Activated T-helper 1 cell treated with anti-CD3 and anti-CD28 coated beads, Interleukin-12 subunit alpha, Interleukin-12 subunit beta, Interleukin-2, Interleukin-4 antibody, amounts not matched to agents 30 ng/mL and 10 ng/mL and 1 ng/mL, durations not matched to agents 14 hours and 24 hours and 36 hours (primary cell): Measurements from ENCODE around the gene NKAIN2. TPM values are rescaled to one million over a fixed set of nuclear protein-coding genes. Genes with fewer than 3 reads are reported as not detected.
"Not testable (repeated sequence)": the region's sequence is repeated elsewhere in the genome, so short reads cannot be mapped to it uniquely, and the experiment has no call there.

ENCODE experiments used
- DNase-seq: peaks from one replicate; pipeline ENCODE4 v3.0.0; 2021; ENCODE audit warnings: low spot score
- H3K27ac Mint-ChIP-seq: one replicate; pipeline ENCODE4 v1.8.0; 2021; ENCODE audit warnings: mild to moderate bottlenecking, mixed read lengths
- H3K27me3 Mint-ChIP-seq: one replicate; pipeline ENCODE4 v1.8.0; 2022; ENCODE audit warnings: mild to moderate bottlenecking, moderate library complexity, mixed read lengths; ENCODE audit not compliant: insufficient read depth
- H3K36me3 Mint-ChIP-seq: one replicate; pipeline ENCODE4 v1.8.0; 2021; ENCODE audit warnings: low read depth, mixed read lengths
- H3K4me1 Mint-ChIP-seq: one replicate; pipeline ENCODE4 v1.8.0; 2021; ENCODE audit warnings: low read depth, mixed read lengths
- H3K4me3 Mint-ChIP-seq: one replicate; pipeline ENCODE4 v1.8.0; 2021; ENCODE audit warnings: mild to moderate bottlenecking, moderate library complexity, mixed read lengths
- H3K9me3 Mint-ChIP-seq: one replicate; pipeline ENCODE4 v1.8.0; 2021; ENCODE audit warnings: mixed read lengths
- intact Hi-C: fragments of 100-400 bp; cut with micrococcal nuclease; formaldehyde crosslinking; loops from one replicate; pipeline ENCODE4 v1.15.1; 2024
- total RNA-seq: library from RNA; stranded (reverse); gene quantifications from 2 replicates; pipeline ENCODE4 v1.2.3, GENCODE V29; 2022

The NKAIN2 gene
- total RNA-seq, 1 donor from 2014 or later = not detected

- Mint-ChIP-seq H3K4me1 (no peaks in the 10 kb centered on the region), H3K4me3 (no peak overlapping the region), H3K27ac (no peak overlapping the region), H3K27me3 (no peaks in the 10 kb centered on the region), H3K36me3 (no peaks in the 10 kb centered on the region), H3K9me3 (no peaks in the 10 kb centered on the region)
- DNase-seq = no peak
- intact Hi-C loops = no loop called here
Measured at GRCh38 chr6:124282541-124282940, 478.9 kb downstream of the NKAIN2 start.

- no peaks in the 10 kb centered on the region for H3K4me1 Mint-ChIP-seq
- intact Hi-C loops = no loop called here
- H3K36me3 Mint-ChIP-seq = no peaks in the 10 kb centered on the region
- no peaks in the 10 kb centered on the region for H3K9me3 Mint-ChIP-seq
- DNase-seq = no peak
- no peak overlapping the region for H3K4me3 Mint-ChIP-seq
- H3K27ac Mint-ChIP-seq = no peak overlapping the region
- no peaks in the 10 kb centered on the region for H3K27me3 Mint-ChIP-seq
Measured at GRCh38 chr6:124283486-124283885, 479.8 kb downstream of the NKAIN2 start.

GRCh38 chr6:124285146-124285545 is 481.5 kb downstream of the NKAIN2 start:
- Mint-ChIP-seq H3K4me1 (no peaks in the 10 kb centered on the region), H3K27ac (no peak overlapping the region), H3K9me3 (no peaks in the 10 kb centered on the region), H3K36me3 (no peaks in the 10 kb centered on the region), H3K27me3 (no peaks in the 10 kb centered on the region), H3K4me3 (no peak overlapping the region)
- DNase-seq = no peak
- intact Hi-C loops = no loop called here

- Mint-ChIP-seq H3K27me3 (no peaks in the 10 kb centered on the region), H3K4me1 (no peaks in the 10 kb centered on the region), H3K4me3 (no peak overlapping the region), H3K36me3 (no peaks in the 10 kb centered on the region), H3K27ac (no peak overlapping the region), H3K9me3 (no peaks in the 10 kb centered on the region)
- intact Hi-C loops = no loop called here
- no peak for DNase-seq
Measured at GRCh38 chr6:124294574-124295200, 491.0 kb downstream of the NKAIN2 start.

- intact Hi-C loops = no loop called here
- Mint-ChIP-seq H3K36me3 (no peaks in the 10 kb centered on the region), H3K9me3 (no peaks in the 10 kb centered on the region), H3K4me1 (no peaks in the 10 kb centered on the region), H3K27me3 (no peaks in the 10 kb centered on the region), H3K27ac (no peak overlapping the region), H3K4me3 (no peak overlapping the region)
- no peak for DNase-seq
Measured at GRCh38 chr6:124297507-124297906, 493.8 kb downstream of the NKAIN2 start.

GRCh38 chr6:124298730-124299129 is 495.1 kb downstream of the NKAIN2 start:
- intact Hi-C loops = no loop called here
- H3K27me3 Mint-ChIP-seq = no peaks in the 10 kb centered on the region
- no peaks in the 10 kb centered on the region for H3K9me3 Mint-ChIP-seq
- H3K36me3 Mint-ChIP-seq = no peaks in the 10 kb centered on the region
- no peak for DNase-seq
- H3K4me3 Mint-ChIP-seq = no peak overlapping the region
- no peaks in the 10 kb centered on the region for H3K4me1 Mint-ChIP-seq
- no peak overlapping the region for H3K27ac Mint-ChIP-seq

DNA sequence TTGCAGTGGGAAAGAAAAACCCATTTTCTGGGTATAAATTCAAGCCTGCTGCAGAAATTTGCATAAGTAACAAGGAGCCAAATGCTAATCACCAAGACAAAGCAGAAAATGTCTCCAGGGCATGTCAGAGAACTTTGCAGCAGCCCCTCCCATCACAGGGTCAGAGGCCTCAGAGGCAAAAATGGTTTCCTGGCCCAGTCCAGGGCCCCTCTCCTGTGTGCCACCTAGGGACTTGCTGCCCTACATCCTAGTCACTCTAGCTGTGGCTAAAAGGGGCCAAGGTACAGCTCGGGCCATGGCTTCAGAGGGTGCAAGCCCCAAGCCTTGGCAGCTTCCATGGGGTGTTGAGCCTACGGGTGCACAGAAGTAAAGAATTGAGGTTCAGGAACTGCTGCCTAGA is 497.2 kb downstream of the NKAIN2 start:
- H3K27me3 Mint-ChIP-seq, H3K27ac Mint-ChIP-seq, H3K4me1 Mint-ChIP-seq, H3K9me3 Mint-ChIP-seq, H3K4me3 Mint-ChIP-seq, H3K36me3 Mint-ChIP-seq, intact Hi-C loops, DNase-seq: not testable (repeated sequence)

GRCh38 chr6:124303971-124304370 is 500.3 kb downstream of the NKAIN2 start:
- H3K4me3 Mint-ChIP-seq = no peak overlapping the region
- no peak overlapping the region for H3K27ac Mint-ChIP-seq
- no peaks in the 10 kb centered on the region for H3K27me3 Mint-ChIP-seq
- H3K4me1 Mint-ChIP-seq = no peaks in the 10 kb centered on the region
- H3K36me3 Mint-ChIP-seq = no peaks in the 10 kb centered on the region
- no peaks in the 10 kb centered on the region for H3K9me3 Mint-ChIP-seq
- intact Hi-C loops = no loop called here
- no peak for DNase-seq

DNA sequence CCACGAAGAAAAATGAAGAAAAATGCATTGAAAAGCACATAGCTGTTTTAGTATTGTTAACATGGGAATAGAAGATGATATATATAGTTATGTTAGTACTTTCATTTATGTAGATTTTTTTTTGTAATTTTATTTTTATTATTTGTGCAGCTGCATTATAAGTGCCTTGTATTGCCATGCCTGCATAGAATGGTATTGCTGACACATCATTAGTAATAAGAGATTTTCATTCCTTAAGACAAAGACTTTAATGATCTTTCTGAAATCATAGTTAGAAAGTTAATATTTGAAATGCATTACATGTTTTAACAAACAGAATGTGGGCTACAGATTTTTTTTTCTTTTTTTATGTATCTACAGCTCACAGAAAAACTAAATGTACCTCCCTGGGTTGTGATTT is 506.5 kb downstream of the NKAIN2 start:
- intact Hi-C loops = no loop called here
- Mint-ChIP-seq H3K9me3 (no peaks in the 10 kb centered on the region), H3K27ac (no peak overlapping the region)

DNA sequence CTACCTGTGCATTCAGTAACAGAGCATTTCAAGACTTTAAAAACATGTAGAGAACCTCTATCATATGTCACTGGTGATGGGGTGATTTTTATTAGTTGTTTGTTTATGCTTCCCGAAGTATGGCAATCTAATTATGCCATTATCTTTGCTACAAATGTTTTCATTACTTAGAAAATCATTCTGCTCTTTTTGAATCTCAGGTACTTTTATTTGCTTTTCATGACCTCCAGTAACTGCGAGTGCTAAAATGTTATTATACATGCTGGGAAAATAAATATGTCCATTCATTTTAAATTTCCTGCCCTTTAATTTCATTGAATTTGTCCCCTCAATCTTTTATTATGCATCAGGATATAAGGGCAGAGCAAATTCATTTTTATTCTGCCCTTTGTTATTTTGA is 515.7 kb downstream of the NKAIN2 start:
- Mint-ChIP-seq H3K4me3 (no peak overlapping the region), H3K36me3 (no peaks in the 10 kb centered on the region), H3K4me1 (no peaks in the 10 kb centered on the region), H3K27ac (no peak overlapping the region), H3K9me3 (no peaks in the 10 kb centered on the region), H3K27me3 (no peaks in the 10 kb centered on the region)
- intact Hi-C loops = no loop called here
- DNase-seq = no peak

More for the DNA sequence above, 506.5 kb downstream of the NKAIN2 start:
- no peak overlapping the region for H3K4me3 Mint-ChIP-seq
- H3K4me1 Mint-ChIP-seq = no peaks in the 10 kb centered on the region
- no peaks in the 10 kb centered on the region for H3K36me3 Mint-ChIP-seq
- H3K27me3 Mint-ChIP-seq = no peaks in the 10 kb centered on the region
- no peak for DNase-seq

GRCh38 chr6:124324237-124324636 is 520.6 kb downstream of the NKAIN2 start:
- no peaks in the 10 kb centered on the region for H3K27me3 Mint-ChIP-seq
- H3K9me3 Mint-ChIP-seq = no peaks in the 10 kb centered on the region
- H3K4me3 Mint-ChIP-seq = no peak overlapping the region
- no peak for DNase-seq
- intact Hi-C loops = no loop called here
- no peak overlapping the region for H3K27ac Mint-ChIP-seq
- no peaks in the 10 kb centered on the region for H3K36me3 Mint-ChIP-seq
- no peaks in the 10 kb centered on the region for H3K4me1 Mint-ChIP-seq

- no peak overlapping the region for H3K27ac Mint-ChIP-seq
- H3K36me3 Mint-ChIP-seq = no peaks in the 10 kb centered on the region
- intact Hi-C loops = no loop called here
- DNase-seq = no peak
- no peaks in the 10 kb centered on the region for H3K27me3 Mint-ChIP-seq
- H3K4me3 Mint-ChIP-seq = no peak overlapping the region
- H3K9me3 Mint-ChIP-seq = no peaks in the 10 kb centered on the region
- no peaks in the 10 kb centered on the region for H3K4me1 Mint-ChIP-seq
Measured at GRCh38 chr6:124330197-124330596, 526.5 kb downstream of the NKAIN2 start.

DNA sequence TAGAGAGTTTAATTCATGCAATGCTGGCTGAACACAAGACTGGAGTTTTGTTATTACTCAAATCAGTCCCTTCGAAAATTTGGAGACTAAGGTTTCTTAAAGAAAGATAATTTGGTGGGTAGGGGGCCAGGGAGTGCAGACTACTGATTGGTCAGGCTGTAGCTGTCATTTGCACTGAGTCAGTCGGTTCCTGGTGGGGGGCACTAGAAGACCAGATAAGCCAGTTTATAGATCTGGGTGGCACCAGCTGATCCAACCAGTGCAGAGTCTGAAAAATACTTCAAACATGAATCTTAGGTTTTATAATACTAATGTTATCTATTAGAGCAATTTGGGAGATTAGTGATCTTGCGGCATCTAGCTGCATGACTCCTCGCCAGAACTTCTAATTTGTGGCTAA is 530.7 kb downstream of the NKAIN2 start:
- no peak overlapping the region for H3K27ac Mint-ChIP-seq
- H3K36me3 Mint-ChIP-seq = no peaks in the 10 kb centered on the region
- intact Hi-C loops = no loop called here
- no peak overlapping the region for H3K4me3 Mint-ChIP-seq
- no peak for DNase-seq
- H3K4me1 Mint-ChIP-seq = no peaks in the 10 kb centered on the region
- H3K27me3 Mint-ChIP-seq = no peaks in the 10 kb centered on the region
- no peaks in the 10 kb centered on the region for H3K9me3 Mint-ChIP-seq
